Colonic mucosa (tissue), 4 donors: ENCODE results near the gene CCDC178. TPM values are rescaled to one million over a fixed set of nuclear protein-coding genes. Genes with fewer than 3 reads are reported as not detected.

Experiments used
- DNase-seq: peaks from one replicate; pipeline ENCODE4 v3.0.0-alpha.2; 2020
- H3K27ac ChIP-seq: fragments of 200-600 bp; one replicate; pipeline ENCODE4 v1.8.0; 2021
- H3K27me3 ChIP-seq: fragments of 200-600 bp; one replicate; pipeline ENCODE4 v1.8.0; 2021
- H3K36me3 ChIP-seq: fragments of 200-600 bp; one replicate; pipeline ENCODE4 v1.8.0; 2021
- H3K4me1 ChIP-seq: fragments of 200-600 bp; one replicate; pipeline ENCODE4 v1.8.0; 2021; ENCODE audit warnings: mild to moderate bottlenecking
- H3K4me3 ChIP-seq: fragments of 200-600 bp; one replicate; pipeline ENCODE4 v1.8.0; 2021
- H3K9ac ChIP-seq, 2 donors: one replicate each; pipeline ENCODE4 v1.7.0; 2013; ENCODE audit warnings: control low read depth in 2 of 2, low read depth in 2 of 2, low read length in 2 of 2
- H3K9me3 ChIP-seq: fragments of 200-600 bp; one replicate; pipeline ENCODE4 v1.8.0; 2021
- CTCF ChIP-seq: fragments of 200-600 bp; IDR thresholded peaks from one replicate; pipeline ENCODE4 v1.8.0; 2022; ENCODE audit warnings: antibody characterized with exemption, mild to moderate bottlenecking
- intact Hi-C: fragments of 100-400 bp; cut with DNase I; formaldehyde crosslinking; loops from one replicate; pipeline ENCODE4 v1.14.1; 2022
- total RNA-seq, 2 donors: library from RNA; stranded (reverse); fragmentation: NEBNext Ultra II Directional in 1 of 2; extraction: Animal tissue kit (Norgen Biotek cat#: 25700) in 1 of 2; gene quantifications; one replicate each; pipeline ENCODE4 v1.2.1, GENCODE V29; 2021
- donor health status: healthy.
- donor health status: DM: no; HTN: no; CAD: no.
- donor health status: DM: no; HTN: no; CAD: no.

CCDC178 gene
- total RNA-seq, 2 donors from 2014 or later, result not detected

DNA sequence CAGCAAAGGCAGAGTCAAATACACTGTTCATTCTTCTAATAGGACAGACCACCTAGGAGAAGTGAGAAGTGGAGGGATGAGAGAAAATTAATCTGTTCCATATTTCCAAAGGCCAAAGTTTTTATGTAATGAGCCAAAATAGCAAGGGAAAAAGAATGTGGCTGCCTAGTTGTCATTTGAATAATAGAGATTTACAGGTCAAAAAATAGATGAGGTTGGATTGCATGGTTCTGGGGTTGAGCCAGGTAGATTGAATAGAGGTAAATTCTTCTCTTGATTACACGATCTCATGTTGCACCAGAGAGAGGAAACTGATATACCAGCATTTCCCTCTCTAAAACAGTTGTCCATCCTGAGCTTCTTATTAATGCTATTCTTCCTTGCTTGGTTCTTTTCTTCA, 325.8 kb downstream of the CCDC178 start:
- no peak for DNase-seq
- TF ChIP-seq CTCF, result no peak
- Histone ChIP-seq H3K36me3 (no peaks in the 10 kb centered on the region), H3K4me1 (no peaks in the 10 kb centered on the region), H3K4me3 (no peak overlapping the region), H3K27ac (no peak overlapping the region), H3K9ac (no peak overlapping the region), H3K27me3 (no peaks in the 10 kb centered on the region), H3K9me3 (no peaks in the 10 kb centered on the region)
- intact Hi-C loops, result no loop called here

DNA sequence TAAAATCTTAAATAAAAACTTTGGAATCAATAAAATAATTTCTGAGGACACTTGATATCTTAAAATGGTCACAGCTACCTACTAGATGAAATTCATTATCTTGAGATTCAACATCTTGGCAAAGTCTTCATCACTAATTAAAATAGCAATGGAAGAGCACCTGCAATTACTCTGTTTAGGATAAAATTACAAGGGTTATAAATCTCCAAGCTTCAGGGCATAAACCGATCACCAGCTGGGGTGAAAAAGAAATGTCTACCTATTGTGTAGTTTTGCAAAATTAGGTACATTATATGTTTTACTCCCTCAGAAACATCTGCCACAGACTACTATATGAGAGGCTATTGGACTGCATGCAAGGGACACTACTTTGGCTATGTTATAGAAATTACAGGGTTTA, 327.1 kb downstream of the CCDC178 start:
- no peak for DNase-seq
- no peaks in the 10 kb centered on the region for H3K4me1 ChIP-seq
- H3K4me3 ChIP-seq, result no peak overlapping the region
- no peaks in the 10 kb centered on the region for H3K36me3 ChIP-seq
- intact Hi-C loops, result no loop called here
- TF ChIP-seq CTCF, result no peak
- no peaks in the 10 kb centered on the region for H3K27me3 ChIP-seq
- H3K9ac ChIP-seq, result no peak overlapping the region
- H3K9me3 ChIP-seq, result no peaks in the 10 kb centered on the region
- H3K27ac ChIP-seq, result no peak overlapping the region

DNA sequence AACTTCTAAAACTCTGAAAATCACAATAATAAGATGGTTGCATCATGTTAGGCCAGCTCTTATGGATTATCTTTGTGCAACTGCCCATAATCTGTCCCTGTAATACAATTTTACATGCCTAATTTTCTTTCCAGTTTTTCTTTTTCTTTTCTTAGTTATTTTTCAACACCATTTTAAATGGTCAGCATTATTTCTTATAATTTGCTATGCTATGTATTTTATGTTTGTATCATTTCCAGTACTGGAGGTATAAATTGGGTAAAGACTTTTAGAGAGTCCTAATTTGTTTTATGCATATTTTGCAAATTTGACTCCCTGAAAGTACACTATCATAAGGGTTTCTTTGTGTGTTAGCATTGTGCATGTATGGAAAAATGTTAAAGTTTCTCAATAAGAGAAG, 333.0 kb downstream of the CCDC178 start:
- H3K27me3 ChIP-seq, result no peaks in the 10 kb centered on the region
- H3K9ac ChIP-seq, result no peak overlapping the region
- H3K4me1 ChIP-seq, result no peaks in the 10 kb centered on the region
- no peak for TF ChIP-seq CTCF
- no peak overlapping the region for H3K27ac ChIP-seq
- intact Hi-C loops, result no loop called here
- no peak overlapping the region for H3K4me3 ChIP-seq
- H3K9me3 ChIP-seq, result no peaks in the 10 kb centered on the region
- no peaks in the 10 kb centered on the region for H3K36me3 ChIP-seq
- no peak for DNase-seq

- no peak overlapping the region for H3K4me3 ChIP-seq
- intact Hi-C loops, result no loop called here
- no peak for DNase-seq
- no peak for TF ChIP-seq CTCF
- H3K9me3 ChIP-seq, result no peaks in the 10 kb centered on the region
- H3K27me3 ChIP-seq, result no peaks in the 10 kb centered on the region
- no peaks in the 10 kb centered on the region for H3K4me1 ChIP-seq
- H3K9ac ChIP-seq, result no peak overlapping the region
- no peak overlapping the region for H3K27ac ChIP-seq
- H3K36me3 ChIP-seq, result no peaks in the 10 kb centered on the region
Measured at GRCh38 chr18:33101316-33101715, 339.2 kb downstream of the CCDC178 start.

DNA sequence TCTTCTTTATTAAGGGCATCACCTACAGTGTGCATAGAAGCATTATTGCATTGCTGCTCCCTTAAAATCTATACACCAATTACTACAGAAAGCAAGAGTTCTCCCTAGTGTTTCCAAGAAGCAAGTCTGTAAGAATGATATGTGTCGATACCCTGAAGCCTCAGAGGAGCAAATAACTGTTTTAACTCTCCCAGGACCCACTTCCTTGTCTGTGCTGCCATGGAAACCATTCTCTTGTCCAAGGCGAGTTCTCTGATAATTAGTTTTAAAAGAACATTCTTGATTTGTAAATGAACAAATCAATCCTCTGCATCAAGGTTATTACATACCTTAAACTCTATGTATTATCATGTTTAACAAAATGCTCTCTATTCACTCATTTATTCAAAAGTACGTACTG, 340.9 kb downstream of the CCDC178 start:
- no peaks in the 10 kb centered on the region for H3K36me3 ChIP-seq
- H3K9me3 ChIP-seq, result no peaks in the 10 kb centered on the region
- H3K27ac ChIP-seq, result no peak overlapping the region
- TF ChIP-seq CTCF, result no peak
- no peaks in the 10 kb centered on the region for H3K4me1 ChIP-seq
- no peak overlapping the region for H3K4me3 ChIP-seq
- no peak overlapping the region for H3K9ac ChIP-seq
- H3K27me3 ChIP-seq, result no peaks in the 10 kb centered on the region
- intact Hi-C loops, result no loop called here
- no peak for DNase-seq

GRCh38 chr18:33097126-33097525, 343.4 kb downstream of the CCDC178 start:
- no peak for TF ChIP-seq CTCF
- DNase-seq, result no peak
- Histone ChIP-seq H3K9ac (no peak overlapping the region), H3K27me3 (no peaks in the 10 kb centered on the region), H3K4me3 (no peak overlapping the region), H3K36me3 (no peaks in the 10 kb centered on the region), H3K4me1 (no peaks in the 10 kb centered on the region), H3K9me3 (no peaks in the 10 kb centered on the region), H3K27ac (no peak overlapping the region)
- intact Hi-C loops, result no loop called here
